Measurements from ENCODE around the gene PCARE. TPM values are rescaled to one million over a fixed set of nuclear protein-coding genes. Genes with fewer than 3 reads are reported as not detected.

Gene PCARE
- polyA plus RNA-seq, 1 donor from 2014 or later = not detected

- no peaks in the 10 kb centered on the region for H3K9me2 ChIP-seq (ENCODE audit: insufficient read depth, low read length)
- H3K4me3 ChIP-seq (ENCODE audit: low read length) = no peak overlapping the region
- H3K9me3 ChIP-seq (ENCODE audit: low read length) = no peaks in the 10 kb centered on the region
- no peaks in the 10 kb centered on the region for H4K20me1 ChIP-seq (ENCODE audit: insufficient read depth)
- TF ChIP-seq EP300 (conservative IDR thresholded peaks at IDR 0.05; ENCODE audit: poor library complexity, severe bottlenecking) (no peak), POLR2AphosphoS5 (IDR thresholded peaks at IDR 0.05) (no peak), TAF1 (IDR thresholded peaks at IDR 0.05; ENCODE audit: low read depth) (no peak), EZH2 (IDR thresholded peaks at IDR 0.05; ENCODE audit: borderline replicate concordance, insufficient read depth, low read length, poor library complexity, severe bottlenecking) (no peak)
- TF ChIP-seq, protein P1, sequence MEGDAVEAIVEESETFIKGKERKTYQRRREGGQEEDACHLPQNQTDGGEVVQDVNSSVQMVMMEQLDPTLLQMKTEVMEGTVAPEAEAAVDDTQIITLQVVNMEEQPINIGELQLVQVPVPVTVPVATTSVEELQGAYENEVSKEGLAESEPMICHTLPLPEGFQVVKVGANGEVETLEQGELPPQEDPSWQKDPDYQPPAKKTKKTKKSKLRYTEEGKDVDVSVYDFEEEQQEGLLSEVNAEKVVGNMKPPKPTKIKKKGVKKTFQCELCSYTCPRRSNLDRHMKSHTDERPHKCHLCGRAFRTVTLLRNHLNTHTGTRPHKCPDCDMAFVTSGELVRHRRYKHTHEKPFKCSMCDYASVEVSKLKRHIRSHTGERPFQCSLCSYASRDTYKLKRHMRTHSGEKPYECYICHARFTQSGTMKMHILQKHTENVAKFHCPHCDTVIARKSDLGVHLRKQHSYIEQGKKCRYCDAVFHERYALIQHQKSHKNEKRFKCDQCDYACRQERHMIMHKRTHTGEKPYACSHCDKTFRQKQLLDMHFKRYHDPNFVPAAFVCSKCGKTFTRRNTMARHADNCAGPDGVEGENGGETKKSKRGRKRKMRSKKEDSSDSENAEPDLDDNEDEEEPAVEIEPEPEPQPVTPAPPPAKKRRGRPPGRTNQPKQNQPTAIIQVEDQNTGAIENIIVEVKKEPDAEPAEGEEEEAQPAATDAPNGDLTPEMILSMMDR (IDR thresholded peaks at IDR 0.05; ENCODE audit: poor library complexity, severe bottlenecking) = no peak
- no peak overlapping the region for H3K9ac ChIP-seq (ENCODE audit: low read length)
- H3K36me3 ChIP-seq (ENCODE audit: insufficient read depth, low read length) = no peaks in the 10 kb centered on the region
- no peaks in the 10 kb centered on the region for H3K27me3 ChIP-seq (ENCODE audit: insufficient read depth, low read depth, low read length)
- no peak overlapping the region for H3K27ac ChIP-seq (ENCODE audit: low read length)
- H3K79me2 ChIP-seq (replicated peaks; ENCODE audit: insufficient read depth, low read length) = no peaks in the 10 kb centered on the region
- no peak overlapping the region for H2AFZ ChIP-seq (ENCODE audit: low read depth, low read length)
- peak overlapping the region; percentile 16 for H3K4me2 ChIP-seq (ENCODE audit: low read length)
- H3F3A ChIP-seq (ENCODE audit: insufficient read depth, low read length, poor library complexity, severe bottlenecking) = no peaks in the 10 kb centered on the region
Observed at GRCh38 chr2:29061176-29061575, 13.1 kb downstream of the PCARE start.

- no peaks in the 10 kb centered on the region for H3K79me2 ChIP-seq (replicated peaks; ENCODE audit: insufficient read depth, low read length)
- H3K9me3 ChIP-seq (ENCODE audit: low read length) = no peaks in the 10 kb centered on the region
- H2AFZ ChIP-seq (ENCODE audit: low read depth, low read length) = no peak overlapping the region
- no peak overlapping the region for H3K27ac ChIP-seq (ENCODE audit: low read length)
- H3K4me2 ChIP-seq (ENCODE audit: low read length) = no peak overlapping the region
- no peaks in the 10 kb centered on the region for H3K9me2 ChIP-seq (ENCODE audit: insufficient read depth, low read length)
- H3K4me3 ChIP-seq (ENCODE audit: low read length) = no peak overlapping the region
- no peaks in the 10 kb centered on the region for H3K36me3 ChIP-seq (ENCODE audit: insufficient read depth, low read length)
- no peak for TF ChIP-seq TAF1 (IDR thresholded peaks at IDR 0.05; ENCODE audit: low read depth)
- TF ChIP-seq MXI1 (conservative IDR thresholded peaks at IDR 0.05; ENCODE audit: poor library complexity, severe bottlenecking) = no peak
- no peak for TF ChIP-seq EP300 (conservative IDR thresholded peaks at IDR 0.05; ENCODE audit: poor library complexity, severe bottlenecking)
- no peak for TF ChIP-seq POLR2AphosphoS5 (IDR thresholded peaks at IDR 0.05)
- TF ChIP-seq RAD21 (conservative IDR thresholded peaks at IDR 0.05) = no peak
- TF ChIP-seq EZH2 (IDR thresholded peaks at IDR 0.05; ENCODE audit: borderline replicate concordance, insufficient read depth, low read length, poor library complexity, severe bottlenecking) = no peak
- TF ChIP-seq, protein P1 (IDR thresholded peaks at IDR 0.05; ENCODE audit: poor library complexity, severe bottlenecking) = no peak
- no peak for TF ChIP-seq SMC3 (conservative IDR thresholded peaks at IDR 0.05; ENCODE audit: poor library complexity)
- TF ChIP-seq REST (IDR thresholded peaks at IDR 0.05; ENCODE audit: borderline replicate concordance) = no peak
- no peaks in the 10 kb centered on the region for H3F3A ChIP-seq (ENCODE audit: insufficient read depth, low read length, poor library complexity, severe bottlenecking)
- H3K9ac ChIP-seq (ENCODE audit: low read length) = no peak overlapping the region
- no peaks in the 10 kb centered on the region for H4K20me1 ChIP-seq (ENCODE audit: insufficient read depth)
- no peaks in the 10 kb centered on the region for H3K27me3 ChIP-seq (ENCODE audit: insufficient read depth, low read depth, low read length)
Observed at GRCh38 chr2:29060441-29060840, 13.9 kb downstream of the PCARE start.

Measured in neural cell (in vitro differentiated cells).